ENCODE data around the gene CABP7.

DNA sequence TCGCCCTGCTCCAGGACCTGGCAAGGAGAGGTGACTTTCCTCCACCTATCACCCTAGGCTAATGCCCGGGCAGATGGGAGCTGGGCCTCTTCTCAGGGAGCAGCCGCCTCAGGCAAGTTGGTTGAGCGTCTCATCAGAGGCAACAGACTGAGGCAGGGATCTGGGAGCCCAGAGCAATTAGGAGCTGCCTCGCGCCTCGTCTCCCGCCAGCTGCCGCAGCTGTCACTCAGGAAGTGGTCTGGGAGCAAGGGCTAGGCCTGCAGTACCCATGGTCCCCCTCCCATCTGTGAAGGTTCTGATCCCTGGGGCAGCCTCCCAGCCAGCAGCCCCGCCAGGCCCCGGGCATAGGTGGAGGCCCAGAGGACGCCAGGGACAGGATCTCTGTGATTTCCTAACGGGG, 4.6 kb upstream of the CABP7 start:
- TF ChIP-seq POLR2A (IDR thresholded peaks at IDR 0.05) (no peak), CTCF (IDR thresholded peaks at IDR 0.05) (no peak), POLR2AphosphoS5 (IDR thresholded peaks at IDR 0.05) (no peak), EP300 (IDR thresholded peaks at IDR 0.05) (no peak)

All from suprapubic skin (tissue), 4 donors.